GM12801 (cell line): Measurements from ENCODE around the gene ARHGEF12.

ENCODE experiments used
- CTCF ChIP-seq: IDR thresholded peaks from one replicate; pipeline ENCODE4 v1.5.1; 2011; ENCODE audit warnings: control low read depth; ENCODE audit not compliant: insufficient read length; ENCODE audit errors: extremely low read depth

The ARHGEF12 gene

DNA sequence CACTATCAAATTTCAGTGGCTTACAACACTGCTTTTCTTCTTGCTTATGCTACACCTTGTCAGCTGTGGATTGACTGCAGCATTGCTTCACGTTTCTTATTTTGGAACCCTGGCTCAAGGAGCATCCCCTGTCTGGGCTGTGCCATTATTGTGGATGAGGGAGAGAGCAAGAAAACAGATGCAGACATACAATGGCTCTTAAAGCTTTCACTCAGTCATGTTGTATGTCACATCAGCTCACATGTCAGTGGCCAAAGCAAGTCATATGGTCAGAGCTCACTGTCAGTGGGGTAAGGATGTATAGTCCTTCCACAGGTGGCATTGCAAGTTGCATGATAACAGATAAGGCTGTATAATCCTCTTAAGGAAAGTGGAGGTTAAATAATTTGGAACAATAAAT lies 10.0 kb downstream of the ARHGEF12 start:
- TF ChIP-seq CTCF: no peak

DNA sequence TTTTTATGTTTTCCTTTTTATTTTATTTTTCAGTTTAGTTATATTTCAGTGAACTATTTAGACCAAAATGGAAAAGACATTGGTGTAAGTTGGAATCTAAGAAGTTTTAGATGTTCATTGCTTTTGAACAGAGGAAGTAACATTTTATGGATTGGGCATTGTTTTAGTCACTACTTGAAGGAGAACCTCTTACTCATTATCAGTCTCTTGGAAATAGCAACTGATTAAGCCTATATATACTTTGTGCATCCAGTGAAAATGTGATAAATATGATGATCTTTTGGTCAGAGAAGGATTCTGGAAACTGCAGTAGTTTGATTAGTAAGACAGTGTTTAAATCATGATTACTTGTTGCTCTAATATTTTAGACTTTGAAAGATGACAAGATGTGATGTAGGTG lies 14.4 kb downstream of the ARHGEF12 start:
- no peak for TF ChIP-seq CTCF

DNA sequence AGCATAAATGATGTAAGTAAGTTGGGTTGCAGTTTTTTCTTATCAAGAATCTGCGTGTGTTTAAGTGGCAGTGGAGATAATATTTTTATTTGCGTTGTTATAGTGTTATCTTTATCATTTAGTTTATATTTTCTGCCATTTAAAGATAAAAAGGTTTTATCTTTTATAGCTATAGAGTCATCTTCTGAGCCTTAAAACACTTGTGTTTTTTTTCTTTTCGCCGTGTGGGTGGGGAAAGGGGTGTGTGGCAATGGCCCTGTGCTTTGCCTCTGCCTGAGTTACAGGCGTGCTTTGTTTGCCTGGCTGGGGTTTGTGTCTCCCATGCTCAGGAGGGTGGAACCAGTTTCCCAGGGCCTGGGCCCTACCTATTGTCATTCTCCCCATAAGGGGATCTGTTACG lies 16.2 kb downstream of the ARHGEF12 start:
- TF ChIP-seq CTCF: no peak

GRCh38 chr11:120354068-120354467 lies 17.9 kb downstream of the ARHGEF12 start:
- TF ChIP-seq CTCF: no peak

- no peak for TF ChIP-seq CTCF
Measured at GRCh38 chr11:120354779-120355178, 18.6 kb downstream of the ARHGEF12 start.

- no peak for TF ChIP-seq CTCF
Measured at GRCh38 chr11:120357620-120358019, 21.4 kb downstream of the ARHGEF12 start.

DNA sequence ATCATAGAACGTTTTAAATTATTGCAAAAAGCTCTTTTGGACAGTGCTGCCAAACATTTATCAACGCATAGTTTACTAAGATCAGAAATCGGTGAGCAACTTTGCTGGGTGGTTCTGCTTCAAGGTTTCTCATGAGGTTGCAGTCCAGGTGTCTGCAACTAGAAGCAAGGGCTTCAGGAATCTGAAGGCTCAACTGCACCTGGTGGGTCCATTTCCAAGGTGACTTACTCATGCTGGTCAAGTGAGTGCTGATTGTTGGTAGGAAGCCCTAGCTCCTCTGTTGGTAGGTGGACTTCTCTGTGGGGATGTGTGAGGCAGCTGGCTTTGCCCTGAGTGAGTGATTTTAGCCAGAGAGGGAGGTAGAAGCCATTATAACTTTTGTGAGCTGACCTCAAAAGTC lies 22.5 kb downstream of the ARHGEF12 start:
- TF ChIP-seq CTCF: no peak

GRCh38 chr11:120363436-120363835 lies 27.2 kb downstream of the ARHGEF12 start:
- no peak for TF ChIP-seq CTCF
